SK-N-SH (cell line): ENCODE measurements around the gene TFDP2. TPM values are rescaled to one million over a fixed set of nuclear protein-coding genes. Genes with fewer than 3 reads are reported as not detected.
"Not testable (repeated sequence)": the region's sequence is repeated elsewhere in the genome, so short reads cannot be mapped to it uniquely, and the experiment has no call there.

Source experiments
- CTCF ChIA-PET: fragments of 300-600, 350-600 bp; formaldehyde crosslinking; extraction: SDS; loops from one replicate; lab custom pipeline; 2021; lab: Yijun Ruan, JAX
- POLR2A ChIA-PET: fragments of 350-600 bp; sonication (Branson Sonifier 250); formaldehyde crosslinking; extraction: SDS; loops from one replicate; lab custom pipeline; 2020; ENCODE audit warnings: antibody characterized with exemption, inconsistent platforms; lab: Yijun Ruan, JAX
- DNase-seq: peaks from one replicate; pipeline ENCODE4 v3.0.0; 2012
- H2AFZ ChIP-seq: fragments of 200-600 bp; sonication (generic); 2 replicates; pipeline ENCODE4 v1.8.1; 2016; ENCODE audit warnings: antibody characterized with exemption, mild to moderate bottlenecking, low read depth
- H3F3A ChIP-seq: fragments of 200-600 bp; sonication (generic); replicated peaks from 2 replicates; pipeline ENCODE3; 2016; ENCODE audit warnings: antibody characterized with exemption, mild to moderate bottlenecking; ENCODE audit not compliant: insufficient read depth
- H3K27ac ChIP-seq, 2 experiments: fragments of 200-500 bp in 1 of 2; fragments of 200-600 bp in 1 of 2; sonication (Bioruptor generic) in 1 of 2; sonication (generic), shearing (Covaris generic) in 1 of 2; 2 replicates each; pipeline versions ENCODE4 v1.5.1 to v1.6.1; 2014 to 2016; ENCODE audit warnings: low read depth in 2 of 2, inconsistent platforms in 1 of 2, low read length in 1 of 2, mild to moderate bottlenecking in 1 of 2, mixed read lengths in 1 of 2
- H3K27me3 ChIP-seq: fragments of 200-600 bp; sonication (generic), shearing (Covaris generic); 2 replicates; pipeline ENCODE4 v1.6.1; 2016; ENCODE audit warnings: mixed run types; ENCODE audit not compliant: insufficient read depth
- H3K36me3 ChIP-seq, 2 experiments: fragments of 200-500 bp in 1 of 2; fragments of 200-600 bp in 1 of 2; sonication (Bioruptor generic) in 1 of 2; sonication (generic) in 1 of 2; replicated peaks in 1 of 2; 2 replicates each; pipeline versions ENCODE3 to v1.5.1; 2014 to 2016; ENCODE audit warnings: low read length in 1 of 2, mild to moderate bottlenecking in 1 of 2; ENCODE audit not compliant: insufficient read depth in 2 of 2, control insufficient read depth in 1 of 2
- H3K4me1 ChIP-seq, 2 experiments: fragments of 200-500 bp in 1 of 2; fragments of 200-600 bp in 1 of 2; sonication (Bioruptor generic) in 1 of 2; sonication (generic), shearing (Covaris generic) in 1 of 2; 2 replicates each; pipeline versions ENCODE4 v1.5.1 to v1.6.1; 2014 to 2016; ENCODE audit warnings: low read depth in 1 of 2, low read length in 1 of 2, mixed run types in 1 of 2; ENCODE audit not compliant: insufficient read depth in 2 of 2, control insufficient read depth in 1 of 2
- H3K4me2 ChIP-seq: fragments of 200-600 bp; sonication (generic), shearing (Covaris generic); 2 replicates; pipeline ENCODE4 v1.6.1; 2017; ENCODE audit warnings: mixed run types
- H3K4me3 ChIP-seq, 2 experiments: fragments of 200-500 bp in 1 of 2; fragments of 200-600 bp in 1 of 2; sonication (Bioruptor generic) in 1 of 2; sonication (generic), shearing (Covaris generic) in 1 of 2; 2 replicates each; pipeline versions ENCODE4 v1.5.1 to v1.8.1; 2014 to 2016; ENCODE audit warnings: low read depth in 2 of 2, inconsistent platforms in 1 of 2, low read length in 1 of 2, mild to moderate bottlenecking in 1 of 2, mixed read lengths in 1 of 2, moderate library complexity in 1 of 2
- H3K79me2 ChIP-seq: fragments of 200-600 bp; sonication (generic); 2 replicates; pipeline ENCODE4 v1.8.1; 2017; ENCODE audit warnings: mild to moderate bottlenecking; ENCODE audit not compliant: insufficient read depth
- H3K9ac ChIP-seq: fragments of 200-600 bp; sonication (generic); 2 replicates; pipeline ENCODE4 v1.6.1; 2017; ENCODE audit warnings: mixed run types
- H3K9me2 ChIP-seq: fragments of 200-600 bp; sonication (generic); 2 replicates; pipeline ENCODE4 v1.6.1; 2017; ENCODE audit warnings: mixed run types
- H3K9me3 ChIP-seq: fragments of 200-600 bp; sonication (generic); 2 replicates; pipeline ENCODE4 v1.6.1; 2017; ENCODE audit warnings: mixed run types, mild to moderate bottlenecking, moderate library complexity
- H4K20me1 ChIP-seq: fragments of 200-600 bp; sonication (generic); 2 replicates; pipeline ENCODE4 v1.6.1; 2017; ENCODE audit warnings: mild to moderate bottlenecking, mixed run types; ENCODE audit not compliant: insufficient read depth
- CHD2 ChIP-seq: fragments of 150-350 bp; IDR thresholded peaks from 2 replicates; pipeline ENCODE4 v1.6.1; 2018; ENCODE audit warnings: low read length; ENCODE audit not compliant: partially characterized antibody
- CTCF ChIP-seq: fragments of 200-600 bp; sonication (generic); IDR thresholded peaks from 2 replicates; pipeline ENCODE4 v1.6.1; 2017; ENCODE audit warnings: antibody characterized with exemption, mild to moderate bottlenecking, moderate library complexity
- FOXJ3 ChIP-seq: sonication (generic); formaldehyde crosslinking; IDR thresholded peaks from 2 replicates; pipeline ENCODE4 v1.5.1; 2020; ENCODE audit warnings: mild to moderate bottlenecking, missing genetic modification reagents
- FOXM1 ChIP-seq: IDR thresholded peaks from 2 replicates; pipeline ENCODE4 v1.4.0; 2012; ENCODE audit warnings: low read depth, mild to moderate bottlenecking
- IRF3 ChIP-seq: fragments of 150-350 bp; IDR thresholded peaks from 2 replicates; pipeline ENCODE4 v1.6.1; 2016; ENCODE audit warnings: mild to moderate bottlenecking, low read depth, low read length
- POLR2AphosphoS5 ChIP-seq: IDR thresholded peaks from 2 replicates; pipeline ENCODE4 v1.6.1; 2012; ENCODE audit warnings: low read depth, low read length
- RFX5 ChIP-seq: IDR thresholded peaks from 2 replicates; pipeline ENCODE4 v1.6.1; 2012; ENCODE audit warnings: mild to moderate bottlenecking, improper control_type of control experiment, low read length
- TCF12 ChIP-seq: IDR thresholded peaks from 2 replicates; pipeline ENCODE4 v1.4.0; 2012
- TEAD4 ChIP-seq: IDR thresholded peaks from 2 replicates; pipeline ENCODE4 v1.4.0; 2012; ENCODE audit warnings: mild to moderate bottlenecking, borderline replicate concordance; ENCODE audit not compliant: insufficient read depth
- USF1 ChIP-seq: IDR thresholded peaks from 2 replicates; pipeline ENCODE4 v1.4.0; 2012; ENCODE audit warnings: low read depth, borderline replicate concordance
- ZBTB33 ChIP-seq: IDR thresholded peaks from 2 replicates; pipeline ENCODE4 v1.4.0; 2012; ENCODE audit warnings: low read depth, borderline replicate concordance
- WGBS: methylation state at CpG from one replicate; pipeline ENCODE4 v1.1.6; 2017; ENCODE audit warnings: low lambda C conversion rate; 5-methylcytosine and 5-hydroxymethylcytosine counted together
- polyA plus RNA-seq, 3 experiments: library from polyadenylated mRNA; depleted of rRNA; stranded (reverse); fragments of >200 nt; gene quantifications; 2 replicates each; pipeline ENCODE4 v1.2.3, GENCODE V29; 2012

TFDP2 gene
- polyA plus RNA-seq, 1 of the 3 experiments (the other 2 are of a cell fraction) = 8.6 TPM

- Histone ChIP-seq H3K27ac (no peak overlapping the region), H3K4me1 (0 out of 4 replicates have a peak, but pooled peaks cover 0 to 2% of the 10 kb centered on the region in 2 experiments), H3K79me2 (peaks cover 15% of the 10 kb centered on the region; the same call in 1 of the 2 replicates), H3K9me3 (no peaks in the 10 kb centered on the region), H3K9ac (no peak overlapping the region), H3K4me3 (no peak overlapping the region), H3K36me3 (peaks cover 0 to 10% of the 10 kb centered on the region in 2 experiments)
- WGBS = 91% methylated on average over 1 of the region's 1 CpG
- CTCF ChIA-PET = no interaction called here
- DNase-seq = no peak
- POLR2A ChIA-PET = no interaction called here
- TF ChIP-seq FOXJ3 (CRISPR knock-in tag) = no peak
- no peak for TF ChIP-seq ZBTB33
- TF ChIP-seq, all 33 proteins: peak for 0
- Histone ChIP-seq H4K20me1 (no peaks in the 10 kb centered on the region), H3K4me2 (no peak overlapping the region), H3F3A (peaks cover 13% of the 10 kb centered on the region), H3K9me2 (no peaks in the 10 kb centered on the region), H3K27me3 (no peaks in the 10 kb centered on the region), H2AFZ (no peak overlapping the region)
Measured at GRCh38 chr3:142009029-142009428, 140.3 kb downstream of the TFDP2 start.

- CTCF ChIA-PET = no interaction called here
Measured at GRCh38 chr3:142007710-142008399, 141.5 kb downstream of the TFDP2 start.

GRCh38 chr3:142004957-142005356 is 144.4 kb downstream of the TFDP2 start:
- not testable (repeated sequence) for H2AFZ ChIP-seq
- WGBS = 89% methylated on average over 7 of the region's 7 CpGs

More at GRCh38 chr3:142007710-142008399, 141.5 kb downstream of the TFDP2 start:
- no peaks in the 10 kb centered on the region for H3K9me2 ChIP-seq
- TF ChIP-seq CTCF (no peak), RFX5 (no peak), IRF3 (no peak), POLR2AphosphoS5 (no peak), USF1 (no peak), TEAD4 (no peak), TCF12 (no peak), CHD2 (no peak), FOXM1 (no peak)
- no peaks in the 10 kb centered on the region for H3K9me3 ChIP-seq
- no peak overlapping the region for H3K9ac ChIP-seq
- H3K27ac ChIP-seq = no peak overlapping the region
- no peak overlapping the region for H3K4me2 ChIP-seq
- peaks cover 1% of the 10 kb centered on the region for H3F3A ChIP-seq
- peaks cover 0 to 6% of the 10 kb centered on the region in 2 experiments for H3K36me3 ChIP-seq
- no peaks in the 10 kb centered on the region for H4K20me1 ChIP-seq
- H2AFZ ChIP-seq = no peak overlapping the region
- no peak for DNase-seq
- H3K4me3 ChIP-seq = no peak overlapping the region
- WGBS = 97% methylated on average over 6 of the region's 8 CpGs
- H3K27me3 ChIP-seq = no peaks in the 10 kb centered on the region
- 0 out of 4 replicates have a peak, but pooled peaks cover 0 to 4% of the 10 kb centered on the region in 2 experiments for H3K4me1 ChIP-seq
- POLR2A ChIA-PET = no interaction called here
- H3K79me2 ChIP-seq = peaks cover 15% of the 10 kb centered on the region; the same call in 1 of the 2 replicates

More at GRCh38 chr3:142004957-142005356, 144.4 kb downstream of the TFDP2 start:
- H3K36me3 ChIP-seq, H3K4me1 ChIP-seq, H3F3A ChIP-seq, H3K9me2 ChIP-seq, H3K4me3 ChIP-seq, DNase-seq, H3K9ac ChIP-seq, POLR2A ChIA-PET, H3K79me2 ChIP-seq, H4K20me1 ChIP-seq, H3K4me2 ChIP-seq, H3K27me3 ChIP-seq, H3K9me3 ChIP-seq: not testable (repeated sequence)
- CTCF ChIA-PET = interaction anchor here (1.5 kb wide), 1 partner anchor 8 kb away, joined by 4 read pairs; no protein-coding TSS in a partner anchor
- peak overlapping the region in 1 of 2 experiments; percentile 60; a peak in 1 of 4 replicates for H3K27ac ChIP-seq
